Measurements from ENCODE around the gene NAA60.

DNA sequence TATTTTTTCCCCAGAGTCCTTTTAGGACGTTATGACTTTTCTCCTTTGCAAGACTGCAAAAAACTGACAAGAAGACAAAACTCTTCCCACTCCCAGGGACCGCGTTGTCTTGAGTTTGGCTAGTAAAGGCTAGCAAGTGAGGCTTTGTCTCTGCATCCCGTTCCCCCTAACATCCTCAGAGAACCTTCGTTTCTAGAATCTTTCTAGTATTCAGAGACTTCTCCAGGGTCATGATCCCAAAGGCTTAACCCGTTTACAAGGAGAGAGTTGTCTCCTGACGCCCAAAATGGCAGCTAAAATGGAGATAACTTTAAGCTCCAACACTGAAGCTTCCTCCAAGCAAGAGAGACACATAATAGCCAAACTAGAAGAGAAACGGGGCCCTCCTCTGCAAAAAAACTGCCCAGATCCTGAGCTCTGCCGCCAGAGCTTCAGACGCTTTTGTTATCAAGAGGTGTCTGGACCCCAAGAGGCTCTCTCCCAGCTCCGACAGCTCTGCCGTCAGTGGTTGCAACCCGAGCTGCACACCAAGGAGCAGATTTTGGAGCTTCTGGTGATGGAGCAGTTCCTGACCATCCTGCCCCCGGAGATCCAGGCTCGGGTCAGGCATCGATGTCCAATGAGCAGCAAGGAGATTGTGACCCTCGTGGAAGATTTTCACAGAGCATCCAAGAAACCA is 41.6 kb upstream of the NAA60 start:
- TF ChIP-seq, protein P1, sequence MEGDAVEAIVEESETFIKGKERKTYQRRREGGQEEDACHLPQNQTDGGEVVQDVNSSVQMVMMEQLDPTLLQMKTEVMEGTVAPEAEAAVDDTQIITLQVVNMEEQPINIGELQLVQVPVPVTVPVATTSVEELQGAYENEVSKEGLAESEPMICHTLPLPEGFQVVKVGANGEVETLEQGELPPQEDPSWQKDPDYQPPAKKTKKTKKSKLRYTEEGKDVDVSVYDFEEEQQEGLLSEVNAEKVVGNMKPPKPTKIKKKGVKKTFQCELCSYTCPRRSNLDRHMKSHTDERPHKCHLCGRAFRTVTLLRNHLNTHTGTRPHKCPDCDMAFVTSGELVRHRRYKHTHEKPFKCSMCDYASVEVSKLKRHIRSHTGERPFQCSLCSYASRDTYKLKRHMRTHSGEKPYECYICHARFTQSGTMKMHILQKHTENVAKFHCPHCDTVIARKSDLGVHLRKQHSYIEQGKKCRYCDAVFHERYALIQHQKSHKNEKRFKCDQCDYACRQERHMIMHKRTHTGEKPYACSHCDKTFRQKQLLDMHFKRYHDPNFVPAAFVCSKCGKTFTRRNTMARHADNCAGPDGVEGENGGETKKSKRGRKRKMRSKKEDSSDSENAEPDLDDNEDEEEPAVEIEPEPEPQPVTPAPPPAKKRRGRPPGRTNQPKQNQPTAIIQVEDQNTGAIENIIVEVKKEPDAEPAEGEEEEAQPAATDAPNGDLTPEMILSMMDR (IDR thresholded peaks at IDR 0.05): no peak
- no peak for TF ChIP-seq EP300 (IDR thresholded peaks at IDR 0.05)
